Fibroblast of skin of scalp (primary cell): Measurements from ENCODE around the gene CCNE1.
"Not testable (repeated sequence)": the region's sequence is repeated elsewhere in the genome, so short reads cannot be mapped to it uniquely, and the experiment has no call there.

Experiments
- DNase-seq: peaks from one replicate; pipeline ENCODE4 v3.0.0-alpha.2; 2013

CCNE1 gene

GRCh38 chr19:29789007-29789406 lies 22.8 kb upstream of the CCNE1 start:
- DNase-seq: no peak

- DNase-seq: no peak
Measured at GRCh38 chr19:29793116-29793727, 18.6 kb upstream of the CCNE1 start.

- not testable (repeated sequence) for DNase-seq
Measured at GRCh38 chr19:29794490-29794889, 17.3 kb upstream of the CCNE1 start.

- no peak for DNase-seq
Measured at GRCh38 chr19:29795461-29796172, 16.2 kb upstream of the CCNE1 start.

GRCh38 chr19:29796173-29796573 lies 15.6 kb upstream of the CCNE1 start:
- DNase-seq: no peak

- peak; percentile 7 for DNase-seq
Measured at GRCh38 chr19:29798774-29799497, 12.9 kb upstream of the CCNE1 start.

GRCh38 chr19:29800100-29800825 lies 11.5 kb upstream of the CCNE1 start:
- DNase-seq: no peak

GRCh38 chr19:29803951-29804350 lies 7.8 kb upstream of the CCNE1 start:
- DNase-seq: not testable (repeated sequence)

- DNase-seq: no peak
Measured at GRCh38 chr19:29804493-29804892, 7.3 kb upstream of the CCNE1 start.

GRCh38 chr19:29805031-29805965 lies 6.5 kb upstream of the CCNE1 start:
- no peak for DNase-seq

- no peak for DNase-seq
Measured at GRCh38 chr19:29806098-29806866, 5.5 kb upstream of the CCNE1 start.

GRCh38 chr19:29807178-29807577 lies 4.6 kb upstream of the CCNE1 start:
- DNase-seq: no peak

- DNase-seq: no peak
Measured at GRCh38 chr19:29807870-29808405, 3.9 kb upstream of the CCNE1 start.

- DNase-seq: no peak
Measured at GRCh38 chr19:29809795-29810503, 1.8 kb upstream of the CCNE1 start.

GRCh38 chr19:29810504-29810871 lies 1.3 kb upstream of the CCNE1 start:
- peak; percentile 22 for DNase-seq

- no peak for DNase-seq
Measured at GRCh38 chr19:29812080-29812880, 489 bp downstream of the CCNE1 start.

GRCh38 chr19:29812881-29813275 lies 1.1 kb downstream of the CCNE1 start:
- DNase-seq: no peak

- DNase-seq: no peak
Measured at GRCh38 chr19:29813642-29814041, 1.9 kb downstream of the CCNE1 start.

GRCh38 chr19:29815231-29815630 lies 3.4 kb downstream of the CCNE1 start:
- no peak for DNase-seq
